Neural cell (in vitro differentiated cells): ENCODE measurements around the gene NRG2.

ENCODE experiments used
- EP300 ChIP-seq: fragments of 450-650 bp; conservative IDR thresholded peaks from 2 replicates; pipeline ENCODE4 v1.6.1; 2014; ENCODE audit warnings: antibody characterized with exemption, mild to moderate bottlenecking, moderate library complexity; ENCODE audit not compliant: poor library complexity, severe bottlenecking
- EZH2 ChIP-seq: fragments of 200-600, 300-800 bp; shearing (Covaris generic), sonication (generic); IDR thresholded peaks from 2 replicates; pipeline ENCODE4 v1.6.1; 2014; ENCODE audit warnings: antibody characterized with exemption, low read length, borderline replicate concordance, mild to moderate bottlenecking; ENCODE audit not compliant: insufficient read depth, poor library complexity, severe bottlenecking
- MXI1 ChIP-seq: fragments of 450-650 bp; conservative IDR thresholded peaks from 2 replicates; pipeline ENCODE4 v1.6.1; 2014; ENCODE audit warnings: antibody characterized with exemption, mild to moderate bottlenecking; ENCODE audit not compliant: poor library complexity, severe bottlenecking
- POLR2AphosphoS5 ChIP-seq: IDR thresholded peaks from 2 replicates; pipeline ENCODE4 v1.6.1; 2012
- RAD21 ChIP-seq: fragments of 450-650 bp; conservative IDR thresholded peaks from 2 replicates; pipeline ENCODE4 v1.6.1; 2014; ENCODE audit warnings: antibody characterized with exemption, mild to moderate bottlenecking, moderate library complexity
- SMC3 ChIP-seq: fragments of 450-650 bp; conservative IDR thresholded peaks from 2 replicates; pipeline ENCODE4 v1.6.1; 2014; ENCODE audit warnings: antibody characterized with exemption, mild to moderate bottlenecking, moderate library complexity; ENCODE audit not compliant: poor library complexity
- TAF1 ChIP-seq: IDR thresholded peaks from 2 replicates; pipeline ENCODE4 v1.6.1; 2012; ENCODE audit warnings: low read depth
- TF ChIP-seq, protein P1 (sequence below): fragments of 450-650 bp; IDR thresholded peaks from 2 replicates; pipeline ENCODE4 v1.5.1; 2014; ENCODE audit warnings: antibody characterized with exemption, mild to moderate bottlenecking, moderate library complexity; ENCODE audit not compliant: poor library complexity, severe bottlenecking
- TF ChIP-seq, protein P2 (sequence below): IDR thresholded peaks from 2 replicates; pipeline ENCODE4 v1.6.1; 2012; ENCODE audit warnings: borderline replicate concordance

DNA sequence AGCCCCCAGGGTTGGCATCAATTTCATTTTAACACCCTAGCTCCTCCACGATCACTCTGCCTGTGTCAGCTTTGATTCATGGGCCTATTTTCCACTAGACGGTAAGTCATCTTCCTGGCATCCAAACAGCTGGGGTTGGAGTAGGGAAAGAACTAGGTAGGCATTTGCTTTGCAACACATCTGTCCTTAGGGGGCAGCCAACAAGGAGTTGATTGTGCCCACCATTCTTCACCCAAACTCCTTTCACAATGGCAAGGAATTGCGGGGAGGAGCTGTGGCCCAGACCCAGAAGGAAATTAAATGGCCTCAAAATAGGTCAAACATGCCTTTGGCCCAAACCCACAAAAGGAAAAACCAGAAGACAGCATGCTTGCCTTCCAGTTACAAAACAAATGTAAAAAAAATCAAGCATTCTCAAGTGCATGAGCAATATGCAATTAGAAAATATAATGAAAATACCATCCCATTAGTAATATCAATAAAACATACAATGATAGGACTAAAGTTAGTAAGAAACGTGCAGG is 71.8 kb downstream of the NRG2 start:
- TF ChIP-seq RAD21 (no peak), POLR2AphosphoS5 (no peak), EP300 (no peak), MXI1 (no peak), SMC3 (no peak), EZH2 (no peak), TAF1 (no peak)
- TF ChIP-seq, protein P1, sequence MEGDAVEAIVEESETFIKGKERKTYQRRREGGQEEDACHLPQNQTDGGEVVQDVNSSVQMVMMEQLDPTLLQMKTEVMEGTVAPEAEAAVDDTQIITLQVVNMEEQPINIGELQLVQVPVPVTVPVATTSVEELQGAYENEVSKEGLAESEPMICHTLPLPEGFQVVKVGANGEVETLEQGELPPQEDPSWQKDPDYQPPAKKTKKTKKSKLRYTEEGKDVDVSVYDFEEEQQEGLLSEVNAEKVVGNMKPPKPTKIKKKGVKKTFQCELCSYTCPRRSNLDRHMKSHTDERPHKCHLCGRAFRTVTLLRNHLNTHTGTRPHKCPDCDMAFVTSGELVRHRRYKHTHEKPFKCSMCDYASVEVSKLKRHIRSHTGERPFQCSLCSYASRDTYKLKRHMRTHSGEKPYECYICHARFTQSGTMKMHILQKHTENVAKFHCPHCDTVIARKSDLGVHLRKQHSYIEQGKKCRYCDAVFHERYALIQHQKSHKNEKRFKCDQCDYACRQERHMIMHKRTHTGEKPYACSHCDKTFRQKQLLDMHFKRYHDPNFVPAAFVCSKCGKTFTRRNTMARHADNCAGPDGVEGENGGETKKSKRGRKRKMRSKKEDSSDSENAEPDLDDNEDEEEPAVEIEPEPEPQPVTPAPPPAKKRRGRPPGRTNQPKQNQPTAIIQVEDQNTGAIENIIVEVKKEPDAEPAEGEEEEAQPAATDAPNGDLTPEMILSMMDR = no peak
- TF ChIP-seq, protein P2, sequence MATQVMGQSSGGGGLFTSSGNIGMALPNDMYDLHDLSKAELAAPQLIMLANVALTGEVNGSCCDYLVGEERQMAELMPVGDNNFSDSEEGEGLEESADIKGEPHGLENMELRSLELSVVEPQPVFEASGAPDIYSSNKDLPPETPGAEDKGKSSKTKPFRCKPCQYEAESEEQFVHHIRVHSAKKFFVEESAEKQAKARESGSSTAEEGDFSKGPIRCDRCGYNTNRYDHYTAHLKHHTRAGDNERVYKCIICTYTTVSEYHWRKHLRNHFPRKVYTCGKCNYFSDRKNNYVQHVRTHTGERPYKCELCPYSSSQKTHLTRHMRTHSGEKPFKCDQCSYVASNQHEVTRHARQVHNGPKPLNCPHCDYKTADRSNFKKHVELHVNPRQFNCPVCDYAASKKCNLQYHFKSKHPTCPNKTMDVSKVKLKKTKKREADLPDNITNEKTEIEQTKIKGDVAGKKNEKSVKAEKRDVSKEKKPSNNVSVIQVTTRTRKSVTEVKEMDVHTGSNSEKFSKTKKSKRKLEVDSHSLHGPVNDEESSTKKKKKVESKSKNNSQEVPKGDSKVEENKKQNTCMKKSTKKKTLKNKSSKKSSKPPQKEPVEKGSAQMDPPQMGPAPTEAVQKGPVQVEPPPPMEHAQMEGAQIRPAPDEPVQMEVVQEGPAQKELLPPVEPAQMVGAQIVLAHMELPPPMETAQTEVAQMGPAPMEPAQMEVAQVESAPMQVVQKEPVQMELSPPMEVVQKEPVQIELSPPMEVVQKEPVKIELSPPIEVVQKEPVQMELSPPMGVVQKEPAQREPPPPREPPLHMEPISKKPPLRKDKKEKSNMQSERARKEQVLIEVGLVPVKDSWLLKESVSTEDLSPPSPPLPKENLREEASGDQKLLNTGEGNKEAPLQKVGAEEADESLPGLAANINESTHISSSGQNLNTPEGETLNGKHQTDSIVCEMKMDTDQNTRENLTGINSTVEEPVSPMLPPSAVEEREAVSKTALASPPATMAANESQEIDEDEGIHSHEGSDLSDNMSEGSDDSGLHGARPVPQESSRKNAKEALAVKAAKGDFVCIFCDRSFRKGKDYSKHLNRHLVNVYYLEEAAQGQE = no peak
